Measurements from ENCODE around the gene SIGLEC1. TPM values are rescaled to one million over a fixed set of nuclear protein-coding genes. Genes with fewer than 3 reads are reported as not detected.

Gene SIGLEC1
- total RNA-seq, 1 donor from 2014 or later: not detected

DNA sequence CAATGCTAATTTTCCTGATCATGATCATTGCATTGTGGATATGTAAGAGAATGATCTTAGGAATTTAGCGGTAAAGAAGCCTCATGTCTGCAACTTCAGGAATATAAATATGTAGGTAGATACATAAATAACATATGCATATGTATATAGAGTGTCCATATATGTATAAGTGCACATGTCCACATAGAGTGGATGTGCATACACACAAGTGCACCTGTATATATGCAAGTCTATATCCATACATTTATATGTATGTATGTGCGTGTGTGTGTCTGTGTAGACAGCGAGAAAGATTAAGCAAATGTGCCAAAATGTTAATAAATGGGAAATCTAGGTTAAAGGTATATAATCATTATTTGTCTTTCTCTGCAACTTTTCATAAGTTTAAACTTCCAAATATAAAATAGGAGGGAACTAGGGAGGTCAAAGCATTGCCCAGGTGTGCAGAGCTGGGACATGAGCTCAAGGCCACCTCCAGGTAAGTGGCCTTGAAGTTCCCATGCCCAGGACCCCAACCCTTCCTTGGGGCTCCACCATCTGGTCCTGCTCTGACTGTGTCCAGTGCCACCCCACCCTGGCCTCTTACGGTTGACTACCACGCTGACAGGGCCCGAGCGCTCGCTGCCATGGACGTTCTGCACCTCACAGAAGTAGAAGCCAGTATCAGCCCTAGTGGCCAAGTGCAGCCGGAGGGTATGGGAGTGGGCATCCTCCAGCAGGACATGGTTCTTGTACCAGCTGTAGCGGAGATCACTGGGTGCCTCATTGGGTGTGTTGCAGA is 9.6 kb downstream of the SIGLEC1 start:
- no peaks in the 10 kb centered on the region for H3K36me3 Mint-ChIP-seq
- no peak overlapping the region for H3K4me3 Mint-ChIP-seq
- H3K27me3 Mint-ChIP-seq: peaks cover 8% of the 10 kb centered on the region
- H3K9me3 Mint-ChIP-seq: no peaks in the 10 kb centered on the region
- TF ChIP-seq, protein P1, sequence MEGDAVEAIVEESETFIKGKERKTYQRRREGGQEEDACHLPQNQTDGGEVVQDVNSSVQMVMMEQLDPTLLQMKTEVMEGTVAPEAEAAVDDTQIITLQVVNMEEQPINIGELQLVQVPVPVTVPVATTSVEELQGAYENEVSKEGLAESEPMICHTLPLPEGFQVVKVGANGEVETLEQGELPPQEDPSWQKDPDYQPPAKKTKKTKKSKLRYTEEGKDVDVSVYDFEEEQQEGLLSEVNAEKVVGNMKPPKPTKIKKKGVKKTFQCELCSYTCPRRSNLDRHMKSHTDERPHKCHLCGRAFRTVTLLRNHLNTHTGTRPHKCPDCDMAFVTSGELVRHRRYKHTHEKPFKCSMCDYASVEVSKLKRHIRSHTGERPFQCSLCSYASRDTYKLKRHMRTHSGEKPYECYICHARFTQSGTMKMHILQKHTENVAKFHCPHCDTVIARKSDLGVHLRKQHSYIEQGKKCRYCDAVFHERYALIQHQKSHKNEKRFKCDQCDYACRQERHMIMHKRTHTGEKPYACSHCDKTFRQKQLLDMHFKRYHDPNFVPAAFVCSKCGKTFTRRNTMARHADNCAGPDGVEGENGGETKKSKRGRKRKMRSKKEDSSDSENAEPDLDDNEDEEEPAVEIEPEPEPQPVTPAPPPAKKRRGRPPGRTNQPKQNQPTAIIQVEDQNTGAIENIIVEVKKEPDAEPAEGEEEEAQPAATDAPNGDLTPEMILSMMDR (conservative IDR thresholded peaks at IDR 0.05): no peak
- no peak overlapping the region for H3K27ac Mint-ChIP-seq
- no peaks in the 10 kb centered on the region for H3K4me1 Mint-ChIP-seq (ENCODE audit: unreplicated experiment)
- DNase-seq (ENCODE audit: extremely low spot score, unreplicated experiment): no peak

DNA sequence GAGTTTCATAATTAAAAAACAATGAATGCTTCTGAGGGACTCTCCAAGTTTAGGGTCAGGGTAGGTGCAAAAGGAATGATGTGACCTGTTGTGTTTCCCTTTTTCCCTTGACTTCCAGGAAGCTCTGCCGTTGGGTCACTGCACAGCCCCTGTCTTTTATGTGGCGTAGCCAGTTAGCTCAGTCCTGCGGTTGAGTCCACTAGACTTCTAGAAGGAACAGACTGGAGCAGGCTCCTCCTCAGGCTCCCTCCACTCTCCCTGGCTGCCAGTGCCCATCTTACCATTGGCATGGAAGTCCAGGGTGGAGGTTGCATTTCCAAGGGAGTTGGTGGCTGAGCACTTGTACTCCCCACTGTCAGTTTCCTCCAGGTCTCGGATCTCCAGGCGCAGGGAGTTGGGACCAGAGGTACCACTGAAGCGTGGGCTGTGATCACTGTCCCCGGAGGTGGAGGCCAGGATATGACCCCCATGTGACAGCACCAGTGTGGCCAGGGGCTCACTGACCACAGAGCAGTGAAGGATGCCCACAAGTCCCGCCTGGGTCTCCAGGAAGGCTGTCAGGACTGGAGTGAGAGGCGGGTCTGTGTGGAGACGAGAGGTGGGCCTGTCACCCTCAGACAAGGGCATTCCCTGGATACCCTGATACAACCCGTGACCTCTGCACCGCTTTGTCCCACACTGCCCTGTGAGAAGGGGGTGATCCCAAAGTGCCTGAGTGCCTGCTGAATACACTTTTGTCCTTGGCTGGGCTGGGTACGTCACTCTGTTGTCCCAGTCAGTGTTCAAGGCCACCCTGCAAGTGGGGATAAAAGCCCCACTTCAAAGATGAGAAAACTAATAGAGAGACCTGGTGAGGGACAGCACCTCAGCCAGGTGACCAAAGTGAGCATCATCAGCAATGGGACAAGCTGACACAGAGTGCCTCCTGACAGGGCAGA is 11.1 kb downstream of the SIGLEC1 start:
- no peaks in the 10 kb centered on the region for H3K4me1 Mint-ChIP-seq (ENCODE audit: unreplicated experiment)
- no peak overlapping the region for H3K27ac Mint-ChIP-seq
- H3K4me3 Mint-ChIP-seq: no peak overlapping the region
- no peak for DNase-seq (ENCODE audit: extremely low spot score, unreplicated experiment)
- peaks cover 5% of the 10 kb centered on the region for H3K27me3 Mint-ChIP-seq
- TF ChIP-seq, protein P1 (conservative IDR thresholded peaks at IDR 0.05): no peak
- no peaks in the 10 kb centered on the region for H3K9me3 Mint-ChIP-seq
- no peaks in the 10 kb centered on the region for H3K36me3 Mint-ChIP-seq

DNA sequence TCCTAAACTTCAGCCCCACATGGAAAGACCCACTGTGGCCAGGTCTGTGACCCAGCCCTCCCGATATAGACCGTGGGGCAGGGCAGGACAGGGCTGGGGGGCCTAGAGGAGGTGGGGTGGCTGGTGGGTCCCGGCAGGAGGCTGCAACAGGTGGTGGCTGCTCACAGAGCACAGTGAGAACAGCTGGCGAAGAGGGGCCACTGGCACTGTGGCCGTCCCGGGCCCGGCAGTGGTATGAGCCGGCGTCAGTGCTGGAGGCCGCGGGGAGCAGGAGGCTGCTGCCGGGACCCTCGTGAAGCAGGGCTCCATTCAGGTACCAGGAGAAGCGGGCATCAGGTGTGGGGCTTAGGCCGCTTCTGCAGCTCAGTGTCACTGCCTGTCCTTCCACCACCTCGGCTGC is 13.4 kb downstream of the SIGLEC1 start:
- TF ChIP-seq, protein P1 (conservative IDR thresholded peaks at IDR 0.05): no peak
- Mint-ChIP-seq H3K9me3 (no peaks in the 10 kb centered on the region), H3K4me1 (ENCODE audit: unreplicated experiment) (no peaks in the 10 kb centered on the region), H3K36me3 (no peaks in the 10 kb centered on the region), H3K27me3 (peaks cover 5% of the 10 kb centered on the region), H3K27ac (no peak overlapping the region), H3K4me3 (no peak overlapping the region)
- DNase-seq (ENCODE audit: extremely low spot score, unreplicated experiment): no peak

DNA sequence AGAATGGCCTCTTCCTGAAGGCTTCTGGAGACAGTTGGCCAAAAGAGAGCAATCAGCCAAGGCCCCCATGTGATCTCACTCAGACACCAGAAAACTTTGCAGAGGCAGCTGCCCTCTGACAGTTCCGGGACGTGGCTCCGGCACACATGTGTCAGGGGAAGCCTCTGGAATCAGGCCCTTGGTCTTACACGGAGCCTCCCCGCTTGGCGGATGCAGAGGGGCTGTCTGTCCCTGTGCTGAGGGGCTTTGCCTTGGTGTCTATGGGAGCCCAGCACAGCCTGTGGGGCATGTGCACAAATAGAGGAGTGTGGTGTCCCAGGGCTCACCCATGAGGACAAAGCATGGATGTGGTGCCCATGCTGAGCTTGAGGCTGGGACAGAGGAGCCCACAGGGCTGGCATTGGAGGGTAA is 13.8 kb downstream of the SIGLEC1 start:
- H3K9me3 Mint-ChIP-seq: no peaks in the 10 kb centered on the region
- H3K27me3 Mint-ChIP-seq: peaks cover 5% of the 10 kb centered on the region
- no peak for DNase-seq (ENCODE audit: extremely low spot score, unreplicated experiment)
- no peaks in the 10 kb centered on the region for H3K36me3 Mint-ChIP-seq
- H3K4me1 Mint-ChIP-seq (ENCODE audit: unreplicated experiment): no peaks in the 10 kb centered on the region
- no peak overlapping the region for H3K4me3 Mint-ChIP-seq
- TF ChIP-seq, protein P1 (conservative IDR thresholded peaks at IDR 0.05): no peak
- H3K27ac Mint-ChIP-seq: no peak overlapping the region

DNA sequence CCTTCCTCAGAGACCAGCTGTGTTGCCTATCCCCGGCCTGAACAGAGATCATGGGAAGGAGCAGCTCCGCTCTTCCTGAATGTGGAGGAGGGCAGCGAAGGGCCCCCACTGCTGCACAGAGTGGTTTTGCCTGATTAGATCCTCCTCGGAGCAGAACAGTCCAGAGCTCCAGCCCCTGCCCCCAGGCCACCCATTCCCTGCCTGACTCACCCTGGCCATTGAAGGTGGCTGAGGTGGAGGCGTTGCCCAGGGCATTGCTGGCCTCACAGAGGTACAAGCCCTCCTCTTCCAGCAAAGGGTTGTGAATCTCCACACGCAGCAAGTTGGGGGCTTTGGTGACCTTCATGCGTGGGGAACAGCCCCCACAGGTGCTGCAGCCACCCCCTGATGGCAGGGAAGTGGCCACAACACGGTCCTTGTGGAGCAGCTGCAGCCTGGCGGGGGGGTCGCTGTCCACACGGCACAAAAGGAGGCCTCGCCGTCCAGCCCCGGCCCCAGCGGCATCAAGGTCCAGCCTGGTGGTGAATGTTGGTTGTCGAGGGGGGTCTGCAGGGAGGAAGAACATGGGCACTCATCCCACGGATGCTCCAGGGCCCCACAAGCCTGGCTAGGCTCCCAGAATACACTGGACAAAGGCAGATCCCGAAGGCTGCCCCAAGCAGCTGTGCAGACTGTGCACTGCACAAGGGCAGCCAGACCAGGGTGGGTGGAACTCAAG is 14.7 kb downstream of the SIGLEC1 start:
- no peaks in the 10 kb centered on the region for H3K9me3 Mint-ChIP-seq
- TF ChIP-seq, protein P1 (conservative IDR thresholded peaks at IDR 0.05): no peak
- DNase-seq (ENCODE audit: extremely low spot score, unreplicated experiment): no peak
- peaks cover 5% of the 10 kb centered on the region for H3K27me3 Mint-ChIP-seq
- no peaks in the 10 kb centered on the region for H3K36me3 Mint-ChIP-seq
- no peaks in the 10 kb centered on the region for H3K4me1 Mint-ChIP-seq (ENCODE audit: unreplicated experiment)
- H3K27ac Mint-ChIP-seq: no peak overlapping the region
- H3K4me3 Mint-ChIP-seq: no peak overlapping the region

Measured in type B pancreatic cell (in vitro differentiated cells).